ENCODE results near the gene CACNA1C.
A peak's percentile ranks its signal among the peaks of the same experiment; 100 is the strongest.

Gene CACNA1C

GRCh38 chr12:2035431-2036055, 17.2 kb upstream of the CACNA1C start:
- DNase-seq, result no peak

- DNase-seq, result no peak
Measured at GRCh38 chr12:2039034-2039433, 13.8 kb upstream of the CACNA1C start.

GRCh38 chr12:2043054-2043453, 9.7 kb upstream of the CACNA1C start:
- peak; percentile 23 for DNase-seq

- DNase-seq, result no peak
Measured at GRCh38 chr12:2044165-2044564, 8.6 kb upstream of the CACNA1C start.

- no peak for DNase-seq
Measured at GRCh38 chr12:2046957-2047356, 5.8 kb upstream of the CACNA1C start.

- DNase-seq, result no peak
Measured at GRCh38 chr12:2047752-2048151, 5.0 kb upstream of the CACNA1C start.

GRCh38 chr12:2049604-2050540, 2.9 kb upstream of the CACNA1C start:
- DNase-seq, result peak; percentile 75

GRCh38 chr12:2051700-2052621, 826 bp upstream of the CACNA1C start:
- peak; percentile 15 for DNase-seq

- peak; percentile 60 for DNase-seq
Measured at GRCh38 chr12:2053691-2054090, 904 bp downstream of the CACNA1C start.

GRCh38 chr12:2054091-2055018, 1.6 kb downstream of the CACNA1C start:
- peak; percentile 12 for DNase-seq

GRCh38 chr12:2057041-2057794, 4.4 kb downstream of the CACNA1C start:
- peak; percentile 67 for DNase-seq

GRCh38 chr12:2057795-2058408, 5.1 kb downstream of the CACNA1C start:
- no peak for DNase-seq

- no peak for DNase-seq
Measured at GRCh38 chr12:2058837-2059236, 6.0 kb downstream of the CACNA1C start.

GRCh38 chr12:2061402-2061801, 8.6 kb downstream of the CACNA1C start:
- DNase-seq, result no peak

- peak; percentile 54 for DNase-seq
Measured at GRCh38 chr12:2064071-2064507, 11.3 kb downstream of the CACNA1C start.

- no peak for DNase-seq
Measured at GRCh38 chr12:2068653-2069052, 15.9 kb downstream of the CACNA1C start.

- DNase-seq, result no peak
Measured at GRCh38 chr12:2070440-2071045, 17.8 kb downstream of the CACNA1C start.

- DNase-seq, result no peak
Measured at GRCh38 chr12:2074792-2075191, 22.0 kb downstream of the CACNA1C start.

- DNase-seq, result no peak
Measured at GRCh38 chr12:2075508-2076195, 22.9 kb downstream of the CACNA1C start.

- peak; percentile 84 for DNase-seq
Measured at GRCh38 chr12:2076196-2076570, 23.4 kb downstream of the CACNA1C start.
